Measurements from ENCODE around the gene BRI3. TPM values are rescaled to one million over a fixed set of nuclear protein-coding genes. Genes with fewer than 3 reads are reported as not detected.

The BRI3 gene
- total RNA-seq, 1 donor from 2014 or later = 516 TPM

GRCh38 chr7:98254516-98254915 is 27.0 kb upstream of the BRI3 start:
- Histone ChIP-seq H3K27ac (no peak overlapping the region), H3K9me3 (no peaks in the 10 kb centered on the region), H3K4me1 (peaks cover 32% of the 10 kb centered on the region), H3K4me3 (no peak overlapping the region), H3K36me3 (peaks cover 20% of the 10 kb centered on the region), H3K27me3 (ENCODE audit: low read depth) (no peaks in the 10 kb centered on the region)
- no peak for TF ChIP-seq CTCF (IDR thresholded peaks at IDR 0.05)
- no peak for DNase-seq
- ATAC-seq = no peak
- intact Hi-C loops (cut with DNase I) = no loop called here

- Histone ChIP-seq H3K4me1 (peaks cover 27% of the 10 kb centered on the region), H3K36me3 (peaks cover 20% of the 10 kb centered on the region), H3K9me3 (no peaks in the 10 kb centered on the region), H3K4me3 (no peak overlapping the region), H3K27ac (no peak overlapping the region), H3K27me3 (ENCODE audit: low read depth) (no peaks in the 10 kb centered on the region)
- ATAC-seq (no peak), DNase-seq (no peak)
- TF ChIP-seq CTCF (IDR thresholded peaks at IDR 0.05) = no peak
- intact Hi-C loops (cut with DNase I) = no loop called here
Observed at GRCh38 chr7:98254951-98255610, 26.4 kb upstream of the BRI3 start.

GRCh38 chr7:98256431-98256830 is 25.1 kb upstream of the BRI3 start:
- no peak for TF ChIP-seq CTCF (IDR thresholded peaks at IDR 0.05)
- Histone ChIP-seq H3K27me3 (ENCODE audit: low read depth) (no peaks in the 10 kb centered on the region), H3K4me3 (no peak overlapping the region), H3K9me3 (no peaks in the 10 kb centered on the region), H3K4me1 (peaks cover 13% of the 10 kb centered on the region), H3K36me3 (peaks cover 32% of the 10 kb centered on the region), H3K27ac (no peak overlapping the region)
- no peak for DNase-seq
- ATAC-seq = no peak
- intact Hi-C loops (cut with DNase I) = no loop called here

- ATAC-seq (no peak), DNase-seq (no peak)
- Histone ChIP-seq H3K27me3 (ENCODE audit: low read depth) (no peaks in the 10 kb centered on the region), H3K27ac (no peak overlapping the region), H3K4me1 (peaks cover 8% of the 10 kb centered on the region), H3K9me3 (no peaks in the 10 kb centered on the region), H3K4me3 (no peak overlapping the region), H3K36me3 (peaks cover 35% of the 10 kb centered on the region)
- intact Hi-C loops (cut with DNase I) = no loop called here
- TF ChIP-seq CTCF (IDR thresholded peaks at IDR 0.05) = no peak
Observed at GRCh38 chr7:98257701-98258100, 23.8 kb upstream of the BRI3 start.

- Histone ChIP-seq H3K27ac (no peak overlapping the region), H3K36me3 (peaks cover 8% of the 10 kb centered on the region), H3K4me3 (no peak overlapping the region), H3K27me3 (ENCODE audit: low read depth) (no peaks in the 10 kb centered on the region), H3K4me1 (peaks cover 5% of the 10 kb centered on the region), H3K9me3 (no peaks in the 10 kb centered on the region)
- ATAC-seq (peak; percentile 29 to 30), DNase-seq (no peak)
- no peak for TF ChIP-seq CTCF (IDR thresholded peaks at IDR 0.05)
- intact Hi-C loops (cut with DNase I) = no loop called here
Observed at GRCh38 chr7:98265841-98266271, 15.6 kb upstream of the BRI3 start.
